B cell (primary cell): ENCODE data around the gene LIMCH1.

Source experiments
- CTCF ChIP-seq: fragments of 200-600 bp; IDR thresholded peaks from one replicate; pipeline ENCODE4 v1.8.0; 2022; ENCODE audit warnings: antibody characterized with exemption, mild to moderate bottlenecking
- EZH2 ChIP-seq: IDR thresholded peaks from 2 replicates; pipeline ENCODE4 v1.6.1; 2012; ENCODE audit warnings: borderline replicate concordance, low read depth, mild to moderate bottlenecking, moderate library complexity, low read length; ENCODE audit not compliant: insufficient read depth, poor library complexity, severe bottlenecking

- TF ChIP-seq EZH2 (no peak), CTCF (no peak)
Measured at GRCh38 chr4:41609851-41610250, 71.9 kb downstream of the LIMCH1 start.
